WI38 (cell line): Measurements from ENCODE around the gene WDR53.
"Not testable (repeated sequence)": the region's sequence is repeated elsewhere in the genome, so short reads cannot be mapped to it uniquely, and the experiment has no call there.

ENCODE experiments used
- H3K4me3 ChIP-seq: 2 replicates; pipeline ENCODE4 v1.5.1; 2011; ENCODE audit warnings: low read depth, mild to moderate bottlenecking, control low read depth, low read length
- TF ChIP-seq, protein P1 (sequence below): IDR thresholded peaks from 2 replicates; pipeline ENCODE4 v1.5.1; 2012; ENCODE audit warnings: low read depth, mild to moderate bottlenecking, control low read depth, low read length

WDR53 gene

DNA sequence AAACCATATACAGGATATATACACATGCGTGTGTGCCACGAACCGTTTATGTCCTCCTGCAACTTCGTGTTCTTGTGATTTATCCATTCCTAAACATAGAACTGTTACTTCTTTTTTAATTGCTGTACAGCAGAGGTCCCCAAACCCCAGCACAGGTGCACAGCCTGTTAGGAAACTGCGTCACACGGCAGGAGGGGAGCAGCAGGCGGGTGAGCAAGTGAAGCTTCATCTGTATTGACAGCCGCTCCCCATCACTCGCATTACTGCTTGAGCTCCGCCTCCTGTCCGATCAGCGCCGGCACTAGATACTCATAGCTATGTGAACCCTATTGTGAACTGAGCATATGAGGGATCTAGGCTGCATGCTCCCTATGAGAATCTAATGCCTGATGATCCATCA is 36.2 kb upstream of the WDR53 start:
- TF ChIP-seq, protein P1, sequence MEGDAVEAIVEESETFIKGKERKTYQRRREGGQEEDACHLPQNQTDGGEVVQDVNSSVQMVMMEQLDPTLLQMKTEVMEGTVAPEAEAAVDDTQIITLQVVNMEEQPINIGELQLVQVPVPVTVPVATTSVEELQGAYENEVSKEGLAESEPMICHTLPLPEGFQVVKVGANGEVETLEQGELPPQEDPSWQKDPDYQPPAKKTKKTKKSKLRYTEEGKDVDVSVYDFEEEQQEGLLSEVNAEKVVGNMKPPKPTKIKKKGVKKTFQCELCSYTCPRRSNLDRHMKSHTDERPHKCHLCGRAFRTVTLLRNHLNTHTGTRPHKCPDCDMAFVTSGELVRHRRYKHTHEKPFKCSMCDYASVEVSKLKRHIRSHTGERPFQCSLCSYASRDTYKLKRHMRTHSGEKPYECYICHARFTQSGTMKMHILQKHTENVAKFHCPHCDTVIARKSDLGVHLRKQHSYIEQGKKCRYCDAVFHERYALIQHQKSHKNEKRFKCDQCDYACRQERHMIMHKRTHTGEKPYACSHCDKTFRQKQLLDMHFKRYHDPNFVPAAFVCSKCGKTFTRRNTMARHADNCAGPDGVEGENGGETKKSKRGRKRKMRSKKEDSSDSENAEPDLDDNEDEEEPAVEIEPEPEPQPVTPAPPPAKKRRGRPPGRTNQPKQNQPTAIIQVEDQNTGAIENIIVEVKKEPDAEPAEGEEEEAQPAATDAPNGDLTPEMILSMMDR: no peak
- H3K4me3 ChIP-seq: no peak overlapping the region

DNA sequence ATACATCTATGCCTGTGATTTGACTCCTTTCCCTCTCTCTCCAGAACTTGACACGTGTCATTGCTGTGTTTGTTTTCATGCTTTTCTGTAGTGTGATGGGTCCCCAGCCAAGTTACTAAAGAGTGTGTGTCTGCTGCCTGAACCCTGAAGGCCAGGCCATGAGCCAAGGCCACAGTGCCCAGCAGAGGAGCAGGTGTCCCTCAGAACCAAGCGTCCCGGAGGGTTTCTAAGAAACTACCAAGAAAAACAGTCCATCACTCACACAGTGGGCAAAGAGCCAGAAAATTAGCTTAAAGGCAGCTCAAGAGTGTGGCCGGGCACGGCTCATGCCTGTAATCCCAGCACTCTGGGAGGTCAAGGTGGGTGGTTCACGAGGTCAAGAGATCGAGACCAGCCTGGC is 35.3 kb upstream of the WDR53 start:
- TF ChIP-seq, protein P1: no peak
- H3K4me3 ChIP-seq: no peak overlapping the region

DNA sequence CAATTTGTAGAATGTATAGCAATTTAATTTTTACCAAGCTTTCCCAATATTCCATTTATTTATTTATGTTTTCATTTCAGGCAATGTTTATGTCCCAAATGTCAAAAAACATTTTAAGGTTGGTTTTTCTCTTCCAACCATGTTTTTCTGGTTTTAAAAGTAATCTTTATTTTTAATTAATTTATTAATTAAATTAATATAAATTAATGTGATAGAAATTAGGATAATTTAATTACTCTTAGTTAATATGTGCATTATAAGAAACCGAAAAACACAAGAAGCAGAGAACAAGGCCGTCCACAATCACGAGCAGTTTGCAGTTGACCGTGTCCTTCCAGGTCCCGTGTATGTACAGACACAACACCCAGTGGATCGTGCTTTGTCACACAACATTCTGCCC is 34.3 kb upstream of the WDR53 start:
- H3K4me3 ChIP-seq: no peak overlapping the region
- TF ChIP-seq, protein P1: no peak

GRCh38 chr3:196600359-196600758 is 32.0 kb upstream of the WDR53 start:
- TF ChIP-seq, protein P1: no peak
- no peak overlapping the region for H3K4me3 ChIP-seq

- H3K4me3 ChIP-seq: no peak overlapping the region
- TF ChIP-seq, protein P1: no peak
Observed at GRCh38 chr3:196599734-196600128, 31.4 kb upstream of the WDR53 start.

DNA sequence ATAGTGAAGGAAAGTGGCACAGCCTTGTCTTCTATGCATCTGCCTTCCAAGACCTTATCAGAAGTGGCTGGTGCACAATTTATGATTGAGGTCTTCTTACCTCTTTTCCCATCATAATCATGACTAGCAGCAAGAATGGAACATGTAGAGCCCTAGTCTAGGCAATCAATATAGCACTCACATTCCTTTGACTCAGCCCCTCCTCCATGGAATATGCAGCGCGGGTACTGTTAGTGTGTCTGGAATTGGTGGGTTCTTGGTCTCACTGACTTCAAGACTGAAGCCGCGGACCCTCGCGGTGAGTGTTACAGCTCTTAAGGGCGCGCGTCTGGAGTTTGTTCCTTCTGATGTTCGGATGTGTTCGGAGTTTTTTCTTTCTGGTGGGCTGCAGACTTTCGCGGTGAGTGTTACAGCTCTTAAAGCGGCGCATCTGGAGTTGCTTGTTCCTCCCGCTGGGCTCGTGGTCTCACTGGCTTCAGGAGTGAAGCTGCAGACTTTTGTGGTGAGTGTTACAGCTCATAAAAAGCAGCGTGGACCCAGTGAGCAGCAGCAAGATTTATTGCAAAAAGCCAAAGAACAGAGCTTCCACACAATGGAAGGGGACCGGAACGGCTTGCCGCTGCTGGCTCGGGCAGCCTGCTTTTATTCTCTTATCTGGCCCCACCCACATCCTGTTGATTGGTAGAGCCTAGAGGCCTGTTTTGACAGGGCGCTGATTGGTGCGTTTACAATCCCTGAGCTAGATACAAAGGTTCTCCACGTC is 29.8 kb upstream of the WDR53 start:
- not testable (repeated sequence) for H3K4me3 ChIP-seq

GRCh38 chr3:196596355-196596754 is 28.0 kb upstream of the WDR53 start:
- TF ChIP-seq, protein P1: no peak
- H3K4me3 ChIP-seq: no peak overlapping the region

- H3K4me3 ChIP-seq: no peak overlapping the region
- TF ChIP-seq, protein P1: no peak
Observed at GRCh38 chr3:196590279-196590678, 21.9 kb upstream of the WDR53 start.
